Measurements from ENCODE around the gene TRIP13.
"Not testable (repeated sequence)": the region's sequence is repeated elsewhere in the genome, so short reads cannot be mapped to it uniquely, and the experiment has no call there.

Gene TRIP13

GRCh38 chr5:931570-932145 is 39.0 kb downstream of the TRIP13 start:
- TF ChIP-seq ZFX (IDR thresholded peaks at IDR 0.05; ENCODE audit: borderline replicate concordance) (no peak), CTCF (IDR thresholded peaks at IDR 0.05) (no peak)
- H3K27ac ChIP-seq = no peak overlapping the region

GRCh38 chr5:932151-932627 is 39.5 kb downstream of the TRIP13 start:
- TF ChIP-seq ZFX (IDR thresholded peaks at IDR 0.05; ENCODE audit: borderline replicate concordance) (no peak), CTCF (IDR thresholded peaks at IDR 0.05) (no peak)
- no peak overlapping the region for H3K27ac ChIP-seq

GRCh38 chr5:932628-933250 is 40.1 kb downstream of the TRIP13 start:
- TF ChIP-seq CTCF (IDR thresholded peaks at IDR 0.05) (no peak), ZFX (IDR thresholded peaks at IDR 0.05; ENCODE audit: borderline replicate concordance) (no peak)

GRCh38 chr5:933251-933861 is 40.7 kb downstream of the TRIP13 start:
- TF ChIP-seq CTCF (IDR thresholded peaks at IDR 0.05) (no peak), ZFX (IDR thresholded peaks at IDR 0.05; ENCODE audit: borderline replicate concordance) (no peak)
- H3K27ac ChIP-seq = no peak overlapping the region

More at GRCh38 chr5:932628-933250, 40.1 kb downstream of the TRIP13 start:
- H3K27ac ChIP-seq = no peak overlapping the region

GRCh38 chr5:933951-934350 is 41.3 kb downstream of the TRIP13 start:
- not testable (repeated sequence) for H3K27ac ChIP-seq

- not testable (repeated sequence) for H3K27ac ChIP-seq
These were observed 41.8 kb downstream of the TRIP13 start for GRCh38 chr5:934381-934967.

- TF ChIP-seq CTCF (IDR thresholded peaks at IDR 0.05) = no peak
- TF ChIP-seq ZFX (IDR thresholded peaks at IDR 0.05; ENCODE audit: borderline replicate concordance) = no peak
- H3K27ac ChIP-seq = no peak overlapping the region
These were observed 42.9 kb downstream of the TRIP13 start for GRCh38 chr5:935510-936084.

All from 22Rv1 (cell line).